SU-DHL-6 (cell line): ENCODE measurements around the gene PPP2R5C.

Source experiments
- H2AFZ ChIP-seq: fragments of 200-600 bp; sonication (generic); 2 replicates; pipeline ENCODE4 v1.6.1; 2014; ENCODE audit warnings: low read depth, mild to moderate bottlenecking, moderate library complexity, mixed read lengths, antibody characterized with exemption, low read length; ENCODE audit not compliant: severe bottlenecking
- H3F3A ChIP-seq: fragments of 200-600 bp; shearing (Covaris generic); 2 replicates; pipeline ENCODE4 v1.6.0; 2016; ENCODE audit warnings: antibody characterized with exemption, mild to moderate bottlenecking; ENCODE audit not compliant: insufficient read depth
- H3K27ac ChIP-seq: fragments of 200-600 bp; sonication (generic); 2 replicates; pipeline ENCODE4 v1.5.1; 2016; ENCODE audit warnings: low read depth, mild to moderate bottlenecking, low read length, moderate library complexity, mixed read lengths
- H3K27me3 ChIP-seq: fragments of 200-600 bp; sonication (generic), shearing (Covaris generic); 2 replicates; pipeline ENCODE4 v1.6.0; 2014; ENCODE audit warnings: mild to moderate bottlenecking, low read length
- H3K36me3 ChIP-seq: fragments of 200-600 bp; sonication (generic); 2 replicates; pipeline ENCODE4 v1.6.1; 2014; ENCODE audit warnings: mild to moderate bottlenecking, low read length, mixed read lengths
- H3K4me2 ChIP-seq: fragments of 300-600, 200-600 bp; shearing (Covaris generic), sonication (generic); 2 replicates; pipeline ENCODE4 v1.6.0; 2014; ENCODE audit warnings: low read length, low read depth, mild to moderate bottlenecking; ENCODE audit not compliant: poor library complexity, severe bottlenecking
- H3K4me3 ChIP-seq: fragments of 200-600 bp; sonication (generic); 2 replicates; pipeline ENCODE4 v1.5.1; 2014; ENCODE audit warnings: antibody characterized with exemption, low read length, mild to moderate bottlenecking, mixed read lengths; ENCODE audit not compliant: insufficient read depth, poor library complexity, severe bottlenecking
- H3K79me2 ChIP-seq: fragments of 200-600 bp; sonication (generic); 2 replicates; pipeline ENCODE4 v1.6.1; 2014; ENCODE audit warnings: mild to moderate bottlenecking, low read length, moderate library complexity; ENCODE audit not compliant: insufficient read depth
- H3K9ac ChIP-seq: fragments of 200-600 bp; sonication (generic); 2 replicates; pipeline ENCODE4 v1.7.0; 2014; ENCODE audit warnings: mild to moderate bottlenecking, low read length
- H3K9me2 ChIP-seq: fragments of 200-600 bp; sonication (generic); replicated peaks from 2 replicates; pipeline ENCODE4 v1.6.1; 2014; ENCODE audit warnings: low read length; ENCODE audit not compliant: insufficient read depth
- H3K9me3 ChIP-seq: fragments of 200-600 bp; sonication (generic); 2 replicates; pipeline ENCODE4 v1.6.1; 2014; ENCODE audit warnings: low read length, mixed read lengths; ENCODE audit not compliant: insufficient read depth
- H4K20me1 ChIP-seq: fragments of 200-600 bp; sonication (generic); 2 replicates; pipeline ENCODE4 v1.6.1; 2014; ENCODE audit warnings: low read depth, mild to moderate bottlenecking, antibody characterized with exemption, low read length, moderate library complexity, mixed read lengths
- CTCF ChIP-seq: fragments of 200-600 bp; sonication (generic); IDR thresholded peaks from one replicate; pipeline ENCODE4 v1.5.1; 2017; ENCODE audit warnings: antibody characterized with exemption, mild to moderate bottlenecking, low read length, moderate library complexity; ENCODE audit not compliant: insufficient read depth, poor library complexity, severe bottlenecking
- EZH2phosphoT487 ChIP-seq: fragments of 200-600 bp; sonication (generic), shearing (Covaris generic); conservative IDR thresholded peaks from 2 replicates; pipeline ENCODE4 v1.6.1; 2018; ENCODE audit warnings: mild to moderate bottlenecking, antibody characterized with exemption, low read length, moderate library complexity, mixed read lengths

The PPP2R5C gene

GRCh38 chr14:101882141-101882935 lies 120.8 kb downstream of the PPP2R5C start:
- no peaks in the 10 kb centered on the region for H3K9me3 ChIP-seq
- H3F3A ChIP-seq = 0 out of 2 replicates have a peak, but pooled peaks cover 3% of the 10 kb centered on the region
- no peaks in the 10 kb centered on the region for H3K9me2 ChIP-seq
- H2AFZ ChIP-seq = no peak overlapping the region
- peaks cover 8% of the 10 kb centered on the region; the same call in 1 of the 2 replicates for H4K20me1 ChIP-seq
- no peak overlapping the region for H3K4me3 ChIP-seq
- no peak overlapping the region for H3K4me2 ChIP-seq
- H3K79me2 ChIP-seq = peaks cover 62% of the 10 kb centered on the region
- H3K27me3 ChIP-seq = no peaks in the 10 kb centered on the region
- no peak for TF ChIP-seq EZH2phosphoT487
- TF ChIP-seq CTCF = no peak
- no peak overlapping the region for H3K27ac ChIP-seq
- H3K36me3 ChIP-seq = peaks cover 16% of the 10 kb centered on the region
- H3K9ac ChIP-seq = no peak overlapping the region

- Histone ChIP-seq H3K79me2 (peaks cover 42% of the 10 kb centered on the region), H4K20me1 (peaks cover 4% of the 10 kb centered on the region; the same call in 1 of the 2 replicates), H3K36me3 (peaks cover 20% of the 10 kb centered on the region), H3K27me3 (no peaks in the 10 kb centered on the region), H3K4me3 (no peak overlapping the region), H3K9ac (no peak overlapping the region), H3K9me2 (no peaks in the 10 kb centered on the region), H2AFZ (no peak overlapping the region), H3K4me2 (no peak overlapping the region), H3F3A (0 out of 2 replicates have a peak, but pooled peaks cover 3% of the 10 kb centered on the region), H3K27ac (no peak overlapping the region), H3K9me3 (no peaks in the 10 kb centered on the region)
- TF ChIP-seq EZH2phosphoT487 (no peak), CTCF (no peak)
Measured at GRCh38 chr14:101884089-101884933, 122.8 kb downstream of the PPP2R5C start.

- no peak overlapping the region for H3K4me3 ChIP-seq
- no peak overlapping the region for H2AFZ ChIP-seq
- TF ChIP-seq CTCF (no peak), EZH2phosphoT487 (no peak)
- H3K79me2 ChIP-seq = peaks cover 34% of the 10 kb centered on the region
- no peak overlapping the region for H3K9ac ChIP-seq
- H3K9me3 ChIP-seq = no peaks in the 10 kb centered on the region
- H3K27ac ChIP-seq = no peak overlapping the region
- no peaks in the 10 kb centered on the region for H3K27me3 ChIP-seq
- H3K36me3 ChIP-seq = peaks cover 20% of the 10 kb centered on the region
- H3K9me2 ChIP-seq = no peaks in the 10 kb centered on the region
- H3K4me2 ChIP-seq = no peak overlapping the region
- H3F3A ChIP-seq = 0 out of 2 replicates have a peak, but pooled peaks cover 3% of the 10 kb centered on the region
- 0 out of 2 replicates have a peak, but pooled peaks cover 4% of the 10 kb centered on the region for H4K20me1 ChIP-seq
Measured at GRCh38 chr14:101884934-101885576, 123.5 kb downstream of the PPP2R5C start.
